Astrocyte (in vitro differentiated cells and primary cell): ENCODE data around the gene LRRC8D. TPM values are rescaled to one million over a fixed set of nuclear protein-coding genes. Genes with fewer than 3 reads are reported as not detected.
A peak's percentile ranks its signal among the peaks of the same experiment; 100 is the strongest.

Experiments used
- DNase-seq: peaks from one replicate; pipeline ENCODE4 v3.0.0-alpha.2; 2010; ENCODE audit warnings: low read depth
- FAIRE-seq: peaks from 2 replicates; lab custom pipeline; 2011; peaks lifted over from hg19 to GRCh38; lab: Jason Lieb, UNC
- H2AFZ ChIP-seq: 2 replicates; pipeline ENCODE4 v1.6.0; 2012; ENCODE audit warnings: low read depth, low read length, inconsistent platforms
- H3K27ac ChIP-seq: 2 replicates; pipeline ENCODE4 v1.5.1; 2011; ENCODE audit warnings: low read depth, low read length, inconsistent platforms
- H3K27me3 ChIP-seq: 2 replicates; pipeline ENCODE4 v1.6.0; 2011; ENCODE audit warnings: low read length, inconsistent platforms; ENCODE audit not compliant: insufficient read depth
- H3K36me3 ChIP-seq: 2 replicates; pipeline ENCODE4 v1.5.1; 2011; ENCODE audit warnings: low read length, inconsistent platforms; ENCODE audit not compliant: insufficient read depth
- H3K4me1 ChIP-seq: 2 replicates; pipeline ENCODE4 v1.5.1; 2011; ENCODE audit warnings: low read length, inconsistent platforms; ENCODE audit not compliant: insufficient read depth
- H3K4me2 ChIP-seq: 2 replicates; pipeline ENCODE4 v1.6.0; 2012; ENCODE audit warnings: low read length, inconsistent platforms
- H3K4me3 ChIP-seq: 2 replicates; pipeline ENCODE4 v1.5.1; 2011; ENCODE audit warnings: low read depth, mild to moderate bottlenecking, low read length, inconsistent platforms; ENCODE audit not compliant: insufficient read depth
- H3K79me2 ChIP-seq: 2 replicates; pipeline ENCODE4 v1.6.0; 2012; ENCODE audit warnings: mild to moderate bottlenecking, low read length, inconsistent platforms; ENCODE audit not compliant: insufficient read depth
- H3K9ac ChIP-seq: 2 replicates; pipeline ENCODE4 v1.6.0; 2012; ENCODE audit warnings: mild to moderate bottlenecking, low read length, inconsistent platforms
- H3K9me3 ChIP-seq: 2 replicates; pipeline ENCODE4 v1.5.1; 2012; ENCODE audit warnings: low read depth, mild to moderate bottlenecking, low read length, inconsistent platforms; ENCODE audit not compliant: insufficient read depth
- H4K20me1 ChIP-seq: 2 replicates; pipeline ENCODE4 v1.6.0; 2012; ENCODE audit warnings: low read length, inconsistent platforms; ENCODE audit not compliant: insufficient read depth
- H3K27ac Mint-ChIP-seq: one replicate; pipeline ENCODE4 v1.8.0; 2021; ENCODE audit warnings: mild to moderate bottlenecking, mixed read lengths; ENCODE audit not compliant: unreplicated experiment
- H3K27me3 Mint-ChIP-seq: one replicate; pipeline ENCODE4 v1.8.0; 2021; ENCODE audit warnings: low read depth, mixed read lengths; ENCODE audit not compliant: unreplicated experiment
- H3K36me3 Mint-ChIP-seq: one replicate; pipeline ENCODE4 v1.8.0; 2021; ENCODE audit warnings: low read depth, mixed read lengths; ENCODE audit not compliant: unreplicated experiment
- H3K4me1 Mint-ChIP-seq: one replicate; pipeline ENCODE4 v1.8.0; 2021; ENCODE audit warnings: low read depth, mixed read lengths; ENCODE audit not compliant: unreplicated experiment
- H3K4me3 Mint-ChIP-seq: one replicate; pipeline ENCODE4 v1.8.0; 2021; ENCODE audit warnings: mild to moderate bottlenecking, moderate library complexity, mixed read lengths; ENCODE audit not compliant: unreplicated experiment
- H3K9me3 Mint-ChIP-seq: one replicate; pipeline ENCODE4 v1.8.0; 2021; ENCODE audit warnings: mild to moderate bottlenecking, mixed read lengths; ENCODE audit not compliant: unreplicated experiment
- EZH2 ChIP-seq: IDR thresholded peaks from 2 replicates; pipeline ENCODE4 v1.6.1; 2012; ENCODE audit warnings: mild to moderate bottlenecking, low read length, inconsistent platforms; ENCODE audit not compliant: insufficient read depth
- total RNA-seq: library from RNA; stranded (reverse); gene quantifications from 2 replicates; pipeline ENCODE4 v1.2.1, GENCODE V29; 2021
- TF ChIP-seq, protein P1 (sequence below): IDR thresholded peaks from 2 replicates; pipeline ENCODE4 v1.5.1; 2011; ENCODE audit warnings: low read depth, mild to moderate bottlenecking, inconsistent platforms, low read length, moderate library complexity; ENCODE audit not compliant: insufficient read depth

Gene LRRC8D
- total RNA-seq, 1 donor from 2014 or later, result 36.9 TPM

DNA sequence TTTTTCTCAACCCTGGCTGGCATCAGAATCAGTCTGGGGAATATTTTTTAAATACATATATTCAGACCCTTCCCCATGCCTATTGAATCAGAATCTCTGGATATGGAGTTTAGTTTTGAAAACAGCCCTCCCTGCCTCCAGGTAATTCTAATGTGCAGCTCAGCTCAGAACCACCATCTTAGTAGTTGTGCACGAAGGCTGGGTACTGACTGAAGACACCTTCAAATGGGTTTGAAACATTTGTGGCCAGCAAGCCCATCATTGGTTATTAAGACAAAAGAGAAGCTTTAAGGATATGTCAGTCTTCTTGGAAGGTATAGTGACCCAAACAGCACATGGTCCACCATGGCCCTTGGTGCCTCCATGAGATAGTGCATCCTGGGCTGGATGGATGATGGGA lies 7.1 kb downstream of the LRRC8D start:
- DNase-seq (no peak), FAIRE-seq (no peak)
- H4K20me1 ChIP-seq, result no peaks in the 10 kb centered on the region
- no peaks in the 10 kb centered on the region for H3K9me3 ChIP-seq
- no peaks in the 10 kb centered on the region for H3K27me3 Mint-ChIP-seq
- TF ChIP-seq EZH2, result no peak
- TF ChIP-seq, protein P1, sequence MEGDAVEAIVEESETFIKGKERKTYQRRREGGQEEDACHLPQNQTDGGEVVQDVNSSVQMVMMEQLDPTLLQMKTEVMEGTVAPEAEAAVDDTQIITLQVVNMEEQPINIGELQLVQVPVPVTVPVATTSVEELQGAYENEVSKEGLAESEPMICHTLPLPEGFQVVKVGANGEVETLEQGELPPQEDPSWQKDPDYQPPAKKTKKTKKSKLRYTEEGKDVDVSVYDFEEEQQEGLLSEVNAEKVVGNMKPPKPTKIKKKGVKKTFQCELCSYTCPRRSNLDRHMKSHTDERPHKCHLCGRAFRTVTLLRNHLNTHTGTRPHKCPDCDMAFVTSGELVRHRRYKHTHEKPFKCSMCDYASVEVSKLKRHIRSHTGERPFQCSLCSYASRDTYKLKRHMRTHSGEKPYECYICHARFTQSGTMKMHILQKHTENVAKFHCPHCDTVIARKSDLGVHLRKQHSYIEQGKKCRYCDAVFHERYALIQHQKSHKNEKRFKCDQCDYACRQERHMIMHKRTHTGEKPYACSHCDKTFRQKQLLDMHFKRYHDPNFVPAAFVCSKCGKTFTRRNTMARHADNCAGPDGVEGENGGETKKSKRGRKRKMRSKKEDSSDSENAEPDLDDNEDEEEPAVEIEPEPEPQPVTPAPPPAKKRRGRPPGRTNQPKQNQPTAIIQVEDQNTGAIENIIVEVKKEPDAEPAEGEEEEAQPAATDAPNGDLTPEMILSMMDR, result no peak
- no peak overlapping the region for H3K27ac Mint-ChIP-seq
- no peak overlapping the region for H2AFZ ChIP-seq
- H3K9ac ChIP-seq, result no peak overlapping the region
- H3K27me3 ChIP-seq, result no peaks in the 10 kb centered on the region
- no peaks in the 10 kb centered on the region for H3K4me1 ChIP-seq
- H3K4me1 Mint-ChIP-seq, result peaks cover 30% of the 10 kb centered on the region
- no peaks in the 10 kb centered on the region for H3K79me2 ChIP-seq
- H3K4me3 ChIP-seq, result no peak overlapping the region
- H3K4me2 ChIP-seq, result no peak overlapping the region
- no peak overlapping the region for H3K27ac ChIP-seq
- H3K36me3 ChIP-seq, result no peaks in the 10 kb centered on the region
- no peaks in the 10 kb centered on the region for H3K9me3 Mint-ChIP-seq
- no peak overlapping the region for H3K4me3 Mint-ChIP-seq
- H3K36me3 Mint-ChIP-seq, result peaks cover 2% of the 10 kb centered on the region

DNA sequence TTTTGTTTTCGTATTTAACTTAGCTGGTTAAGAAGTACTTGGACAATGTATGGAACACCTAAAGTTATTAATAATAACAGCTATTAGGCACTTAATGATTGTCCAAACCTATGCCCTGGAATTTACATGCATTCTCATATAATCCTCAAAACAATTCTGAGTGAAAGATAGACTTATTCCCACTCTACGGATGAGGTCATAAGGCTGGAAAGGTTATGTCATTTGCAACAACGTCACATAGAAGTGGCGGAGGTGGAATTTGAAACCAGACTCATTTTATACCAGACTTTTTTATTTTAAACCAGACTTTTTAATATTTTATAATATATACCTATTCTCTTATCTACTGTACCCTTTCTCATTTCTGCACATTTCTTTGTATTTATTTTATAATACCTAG lies 8.4 kb downstream of the LRRC8D start:
- no peak overlapping the region for H3K4me3 ChIP-seq
- Mint-ChIP-seq H3K36me3 (peaks cover 2% of the 10 kb centered on the region), H3K9me3 (no peaks in the 10 kb centered on the region), H3K4me1 (peaks cover 30% of the 10 kb centered on the region), H3K27me3 (no peaks in the 10 kb centered on the region), H3K27ac (no peak overlapping the region), H3K4me3 (no peak overlapping the region)
- no peaks in the 10 kb centered on the region for H3K4me1 ChIP-seq
- no peak overlapping the region for H3K9ac ChIP-seq
- TF ChIP-seq, protein P1, result no peak
- TF ChIP-seq EZH2, result no peak
- H2AFZ ChIP-seq, result no peak overlapping the region
- no peaks in the 10 kb centered on the region for H3K9me3 ChIP-seq
- no peak overlapping the region for H3K27ac ChIP-seq
- FAIRE-seq (no peak), DNase-seq (no peak)
- no peaks in the 10 kb centered on the region for H4K20me1 ChIP-seq
- no peaks in the 10 kb centered on the region for H3K27me3 ChIP-seq
- H3K79me2 ChIP-seq, result no peaks in the 10 kb centered on the region
- no peak overlapping the region for H3K4me2 ChIP-seq
- no peaks in the 10 kb centered on the region for H3K36me3 ChIP-seq

DNA sequence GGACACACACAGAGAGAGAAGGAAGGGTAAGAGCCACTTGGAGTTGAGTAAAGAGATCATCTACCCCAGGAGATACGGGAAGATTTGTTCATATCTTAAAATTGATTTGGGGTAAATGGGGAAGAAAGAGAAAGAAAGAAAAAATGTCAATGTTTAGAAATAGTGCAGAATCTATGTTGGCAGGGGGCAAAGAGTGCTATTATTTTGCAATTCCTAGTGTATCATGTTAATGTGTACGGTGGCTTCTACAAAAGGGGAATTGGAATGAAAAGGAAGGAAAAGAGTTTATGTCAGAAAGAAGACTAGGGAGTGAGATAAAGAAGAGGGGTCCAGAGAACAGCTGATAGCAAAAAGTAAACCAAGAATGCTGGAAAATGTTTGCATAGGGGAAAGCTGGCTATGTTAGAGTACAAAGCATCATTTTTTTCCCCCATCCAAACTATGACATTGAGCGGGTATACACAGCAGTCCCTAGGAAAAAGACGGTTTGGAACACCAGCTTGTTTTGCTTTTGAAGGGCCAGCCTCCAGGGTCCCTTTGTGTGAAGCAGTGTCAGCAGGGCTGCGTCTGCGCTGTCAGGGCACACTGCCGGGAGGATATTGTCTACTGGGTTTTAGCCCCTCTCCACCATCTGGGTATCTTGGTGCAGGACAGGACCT lies 10.8 kb downstream of the LRRC8D start:
- DNase-seq, result no peak
- Mint-ChIP-seq H3K36me3 (no peaks in the 10 kb centered on the region), H3K27ac (peak overlapping the region; percentile 42), H3K9me3 (no peaks in the 10 kb centered on the region), H3K27me3 (no peaks in the 10 kb centered on the region), H3K4me3 (no peak overlapping the region), H3K4me1 (peaks cover 32% of the 10 kb centered on the region)
- H3K79me2 ChIP-seq, result no peaks in the 10 kb centered on the region
- H3K36me3 ChIP-seq, result no peaks in the 10 kb centered on the region
- no peak overlapping the region for H3K4me3 ChIP-seq
- no peak overlapping the region for H3K4me2 ChIP-seq
- no peak overlapping the region for H3K9ac ChIP-seq
- no peak overlapping the region for H3K27ac ChIP-seq
- no peak for TF ChIP-seq EZH2
- TF ChIP-seq, protein P1, result no peak
- no peak overlapping the region for H2AFZ ChIP-seq
- no peaks in the 10 kb centered on the region for H3K27me3 ChIP-seq
- no peaks in the 10 kb centered on the region for H3K4me1 ChIP-seq
- no peaks in the 10 kb centered on the region for H3K9me3 ChIP-seq
- FAIRE-seq, result no peak
- no peaks in the 10 kb centered on the region for H4K20me1 ChIP-seq
